Measurements from ENCODE around the gene ZMIZ1.

ZMIZ1 gene

DNA sequence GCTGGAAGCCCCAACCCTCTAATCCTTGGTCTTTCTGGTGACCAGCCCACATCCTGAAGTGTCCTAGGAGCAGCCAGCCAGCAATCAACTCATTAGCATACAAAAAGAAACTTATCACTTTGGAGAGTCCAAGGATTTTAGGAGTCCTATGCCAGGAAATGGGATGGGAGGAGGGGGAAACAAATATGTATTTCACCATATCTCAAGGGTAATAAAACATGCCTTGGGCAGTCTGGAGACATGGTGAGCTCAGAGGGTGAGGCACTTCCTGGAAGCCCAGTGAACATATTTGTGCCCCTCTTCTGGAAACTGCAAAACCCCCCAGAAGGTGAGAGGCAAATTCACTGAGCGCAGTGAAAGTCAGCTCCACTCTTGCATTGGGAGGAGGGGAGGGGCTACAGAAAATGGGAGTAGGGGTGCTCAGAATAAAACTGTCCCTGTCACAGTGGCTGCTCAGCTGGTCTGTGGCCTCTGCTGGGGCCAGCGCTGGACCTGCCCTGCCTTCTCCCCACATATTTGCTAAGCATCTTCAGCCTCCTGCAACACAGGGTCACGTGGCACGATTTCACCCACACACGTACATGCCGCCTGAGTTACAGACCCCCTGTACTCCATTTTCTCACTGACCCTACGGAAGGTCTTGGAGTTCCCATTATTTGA, 17.7 kb upstream of the ZMIZ1 start:
- DNase-seq (ENCODE audit: low read depth in 2 of 2), result no peak

DNA sequence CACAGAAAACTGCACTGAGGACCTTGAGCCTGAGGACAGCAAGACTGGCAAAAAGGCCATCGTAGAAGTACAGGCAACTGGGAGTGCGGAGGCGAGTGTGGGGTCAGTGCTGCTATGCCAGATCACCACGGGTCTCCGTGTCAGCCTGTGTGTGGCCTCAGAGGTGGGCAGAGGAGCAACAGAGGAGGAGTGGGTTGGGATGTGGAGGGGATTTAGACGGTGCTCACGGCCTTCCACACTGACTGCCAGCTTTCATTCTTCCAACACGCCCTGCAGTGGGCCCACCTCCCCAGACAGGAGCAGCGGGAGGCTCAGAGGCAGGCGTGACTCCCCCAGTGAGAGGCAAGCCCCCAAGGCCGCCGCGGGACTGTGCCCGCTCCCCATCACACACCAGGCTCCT, 17.0 kb upstream of the ZMIZ1 start:
- no peak for DNase-seq (ENCODE audit: low read depth in 2 of 2)

DNA sequence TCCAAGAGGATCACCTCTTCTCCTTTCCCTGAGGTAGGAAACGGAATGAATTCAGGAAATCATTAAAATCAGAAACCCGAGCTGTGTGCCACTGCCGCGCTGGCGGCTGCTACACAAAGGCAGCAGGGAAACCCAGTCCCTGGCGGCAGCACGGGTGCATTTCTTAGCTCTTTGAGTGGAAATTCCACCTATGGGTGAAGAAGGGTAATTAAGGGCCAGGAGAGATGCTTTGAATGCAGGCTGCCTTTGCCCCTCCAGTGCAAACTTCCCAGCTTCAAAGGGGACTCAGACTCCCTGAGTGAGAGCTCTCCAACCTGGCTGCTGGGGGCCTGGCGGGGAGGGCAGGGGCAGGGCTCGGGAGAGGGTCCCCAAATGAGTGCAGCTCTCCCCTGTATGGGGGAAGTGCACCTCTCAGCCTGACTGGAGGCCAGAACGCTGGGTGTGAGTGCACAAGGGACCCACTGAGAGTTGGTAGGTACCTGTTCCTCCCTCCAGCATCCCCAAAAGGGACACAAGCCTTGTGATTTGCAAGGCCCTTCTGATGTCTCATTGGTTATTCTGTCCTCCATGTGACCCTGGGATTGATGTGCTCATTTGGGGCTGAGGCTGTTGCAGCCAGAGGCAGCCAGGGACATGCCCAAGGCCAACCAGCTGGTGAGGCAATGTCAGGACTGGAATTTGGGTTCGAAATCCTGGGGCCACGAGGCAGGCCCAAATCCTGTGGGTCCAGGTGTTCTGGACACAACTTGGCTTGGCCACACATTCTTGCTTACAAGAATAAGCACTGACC, 16.3 kb upstream of the ZMIZ1 start:
- no peak for DNase-seq (ENCODE audit: low read depth in 2 of 2)

DNA sequence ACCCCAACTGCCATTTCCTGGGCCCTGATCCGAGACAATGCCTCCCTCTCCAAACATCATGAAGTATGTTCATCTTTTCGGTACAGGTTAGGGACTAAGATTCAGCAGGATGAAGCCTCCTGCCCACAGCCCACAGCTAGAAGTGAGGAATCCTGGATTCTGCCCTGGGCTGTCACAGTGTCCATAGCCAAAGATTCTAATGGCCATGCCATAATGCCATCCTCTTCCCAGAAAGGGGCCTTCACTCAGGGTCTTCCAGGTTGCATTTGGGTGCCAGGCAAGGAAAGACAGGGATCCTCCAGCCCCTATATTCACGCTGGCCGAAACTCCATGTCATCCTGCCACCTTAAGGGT, 15.7 kb upstream of the ZMIZ1 start:
- no peak for DNase-seq (ENCODE audit: low read depth in 2 of 2)

DNA sequence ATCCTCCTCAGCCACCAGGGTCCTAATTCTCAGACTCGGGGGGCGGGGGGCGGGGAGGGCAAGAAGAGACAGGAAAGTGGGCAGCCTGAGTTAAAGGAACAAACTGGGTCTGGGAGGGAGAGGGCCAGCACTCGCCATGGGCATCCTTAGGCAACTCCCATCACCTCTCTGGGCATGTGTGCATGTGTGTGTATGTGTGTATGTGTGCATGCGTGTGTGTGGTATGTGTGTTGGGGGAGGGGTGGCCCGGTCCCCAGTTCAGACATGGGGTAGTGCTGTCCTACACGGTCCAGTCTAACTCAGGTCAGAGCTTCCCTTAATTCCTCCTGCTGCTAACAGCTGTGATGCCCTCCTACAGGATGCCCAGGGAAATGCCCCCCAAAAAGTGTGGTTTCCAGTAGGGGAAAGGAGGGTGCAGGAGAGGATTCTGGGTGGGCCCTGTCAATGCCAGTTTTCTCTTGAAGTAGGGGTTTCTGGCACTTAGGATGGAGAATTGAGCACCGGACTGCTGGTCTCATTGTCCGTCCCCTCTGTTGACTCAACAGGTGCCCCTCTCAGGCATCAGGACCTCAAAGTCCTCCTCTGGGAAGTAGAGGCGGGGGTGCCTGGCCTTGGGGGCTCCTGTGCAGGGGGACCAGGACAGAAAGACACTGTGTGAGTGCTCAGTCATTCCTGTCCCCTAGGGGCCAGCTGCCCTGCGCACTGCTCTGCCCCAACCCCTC, 15.1 kb upstream of the ZMIZ1 start:
- DNase-seq (ENCODE audit: low read depth in 2 of 2), result no peak

DNA sequence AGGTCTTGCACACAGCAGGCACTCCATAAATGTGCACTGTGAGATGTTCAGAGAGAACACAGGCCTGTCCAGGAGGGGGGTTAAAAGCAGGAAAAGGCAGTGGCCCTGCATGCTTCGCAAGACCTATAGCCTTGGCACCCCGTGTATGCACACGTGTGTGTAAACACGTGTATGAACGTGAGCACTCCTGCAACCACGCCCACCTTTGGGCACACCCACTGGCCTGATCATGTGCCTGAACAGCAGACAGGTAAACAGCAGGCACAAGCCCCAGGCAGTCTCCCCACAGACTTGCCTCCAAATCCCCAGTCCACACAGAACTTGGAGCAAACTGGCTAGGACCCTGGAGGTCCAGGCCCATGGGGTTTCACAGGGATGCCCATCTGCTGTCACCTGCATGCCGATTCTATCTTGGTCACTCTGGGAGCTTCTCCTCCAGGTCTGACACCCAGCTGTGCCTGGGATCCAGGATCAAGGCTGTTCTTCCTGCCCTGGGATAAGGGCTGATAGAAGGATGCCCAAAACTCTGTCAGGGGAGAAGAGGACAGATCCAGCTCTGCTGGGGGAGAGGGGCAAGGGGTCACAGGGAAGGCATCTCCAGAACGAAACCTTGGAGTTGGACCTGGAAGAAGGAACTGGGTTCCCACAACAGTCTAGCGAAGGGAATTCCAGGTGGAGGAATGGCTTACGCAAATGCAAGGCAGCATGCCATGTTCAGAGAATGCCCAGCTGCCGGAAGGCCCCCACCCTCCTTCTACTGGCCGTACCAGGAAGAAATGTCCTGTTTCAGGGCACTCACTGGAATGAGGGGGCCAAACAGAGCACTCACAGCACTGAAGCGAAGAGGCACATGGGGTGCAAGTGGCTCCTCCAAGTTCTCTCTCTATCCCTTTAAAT, 14.3 kb upstream of the ZMIZ1 start:
- no peak for DNase-seq (ENCODE audit: low read depth in 2 of 2)

DNA sequence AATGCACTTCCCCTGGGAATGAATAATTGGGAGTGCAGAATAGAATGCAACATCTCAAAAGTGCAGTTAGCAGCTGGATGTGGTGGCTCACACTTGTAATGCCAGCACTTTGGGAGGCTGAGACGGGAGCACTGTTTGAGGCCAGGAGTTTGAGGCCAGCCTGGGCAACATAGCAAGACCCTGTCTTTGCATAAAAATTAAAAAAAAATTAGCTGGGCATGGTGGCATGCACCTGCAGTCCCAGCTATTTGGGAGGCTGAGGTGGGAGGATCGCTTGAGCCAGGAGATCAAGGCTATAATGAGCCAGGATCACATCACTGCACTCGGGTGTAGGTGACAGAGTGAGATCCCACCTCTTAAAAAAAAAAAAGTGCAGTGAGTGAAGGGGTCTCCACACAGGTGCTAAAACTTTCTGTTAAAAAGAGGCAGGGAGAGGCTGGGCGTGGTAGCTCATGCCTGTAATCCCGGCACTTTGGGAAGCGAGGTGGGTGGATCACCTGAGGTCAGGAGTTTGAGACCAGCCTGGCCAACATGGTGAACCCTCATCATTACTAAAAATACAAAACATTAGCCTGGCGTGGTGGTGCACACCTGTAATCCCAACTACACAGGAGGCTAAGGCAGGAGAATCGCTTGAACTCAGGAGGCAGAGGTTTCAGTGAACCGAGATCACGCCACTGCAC, 13.5 kb upstream of the ZMIZ1 start:
- no peak for DNase-seq (ENCODE audit: low read depth in 2 of 2)

DNA sequence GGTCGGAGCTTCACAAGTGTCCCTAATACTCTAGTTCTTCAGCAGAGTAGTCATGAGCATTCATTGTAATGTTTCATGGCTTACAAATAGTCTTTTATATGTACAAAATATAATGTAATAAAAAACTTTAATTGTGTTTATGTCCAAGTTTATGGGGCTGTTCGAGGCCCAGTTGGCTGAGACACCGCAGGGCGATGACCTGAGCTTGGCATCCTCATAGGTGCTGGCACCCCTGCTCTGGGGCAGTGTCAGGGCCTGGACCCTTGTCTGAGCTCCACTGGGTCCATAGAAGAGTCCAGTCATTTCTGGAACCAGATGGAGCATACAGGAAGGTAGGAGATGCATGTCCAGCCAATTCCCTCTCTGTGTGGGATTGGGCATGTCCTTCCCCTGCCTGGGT, 12.9 kb upstream of the ZMIZ1 start:
- no peak for DNase-seq (ENCODE audit: low read depth in 2 of 2)

DNA sequence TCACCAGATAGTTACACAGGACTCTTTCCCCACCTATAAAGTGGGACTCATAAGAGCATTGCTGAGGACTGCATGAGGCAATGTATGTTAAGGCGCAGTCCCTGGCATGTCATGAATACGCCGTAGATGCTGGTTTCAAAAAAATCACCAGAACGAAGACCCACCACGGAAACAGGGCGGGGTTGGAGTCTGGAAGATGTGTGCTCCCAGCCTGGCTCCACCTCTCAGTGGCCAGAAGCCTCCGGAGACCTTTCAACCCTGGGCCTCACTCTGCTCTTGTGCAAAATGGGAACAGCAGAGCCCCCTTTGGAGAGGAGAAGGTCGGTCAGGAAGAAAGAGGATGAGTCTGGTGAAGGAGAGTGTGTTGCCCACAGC, 12.4 kb upstream of the ZMIZ1 start:
- no peak for DNase-seq (ENCODE audit: low read depth in 2 of 2)

DNA sequence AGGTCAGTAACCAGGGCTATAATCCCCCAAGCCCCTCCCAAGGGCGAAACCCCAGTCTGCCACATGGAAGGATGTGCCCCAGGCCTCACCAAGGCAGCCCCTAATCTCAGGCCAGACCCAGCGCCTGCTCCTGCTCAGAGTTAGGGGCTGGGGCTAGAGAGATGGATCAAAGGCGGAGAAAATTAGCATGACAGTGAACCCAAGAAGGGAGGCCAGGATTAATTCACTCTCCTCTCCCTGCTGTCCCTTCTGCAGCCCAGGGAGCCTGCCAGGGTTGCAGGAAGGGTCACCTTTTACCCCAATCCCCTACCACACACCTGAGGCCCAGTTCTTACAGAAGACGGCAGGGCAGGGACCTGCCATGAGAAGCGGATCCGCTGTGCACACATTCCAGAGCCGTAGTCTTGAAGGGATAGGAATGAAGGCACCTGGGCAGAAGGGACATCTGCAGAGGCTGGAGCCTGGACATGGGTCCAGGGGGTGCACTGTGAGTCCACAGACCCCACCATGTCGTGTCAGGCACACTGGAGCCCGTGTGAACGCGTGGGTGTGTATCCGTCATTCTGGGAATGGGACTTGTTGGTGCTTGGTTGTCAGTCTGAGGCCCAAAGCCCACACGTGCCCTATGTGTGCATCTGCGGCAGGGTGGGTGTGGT, 11.9 kb upstream of the ZMIZ1 start:
- no peak for DNase-seq (ENCODE audit: low read depth in 2 of 2)

DNA sequence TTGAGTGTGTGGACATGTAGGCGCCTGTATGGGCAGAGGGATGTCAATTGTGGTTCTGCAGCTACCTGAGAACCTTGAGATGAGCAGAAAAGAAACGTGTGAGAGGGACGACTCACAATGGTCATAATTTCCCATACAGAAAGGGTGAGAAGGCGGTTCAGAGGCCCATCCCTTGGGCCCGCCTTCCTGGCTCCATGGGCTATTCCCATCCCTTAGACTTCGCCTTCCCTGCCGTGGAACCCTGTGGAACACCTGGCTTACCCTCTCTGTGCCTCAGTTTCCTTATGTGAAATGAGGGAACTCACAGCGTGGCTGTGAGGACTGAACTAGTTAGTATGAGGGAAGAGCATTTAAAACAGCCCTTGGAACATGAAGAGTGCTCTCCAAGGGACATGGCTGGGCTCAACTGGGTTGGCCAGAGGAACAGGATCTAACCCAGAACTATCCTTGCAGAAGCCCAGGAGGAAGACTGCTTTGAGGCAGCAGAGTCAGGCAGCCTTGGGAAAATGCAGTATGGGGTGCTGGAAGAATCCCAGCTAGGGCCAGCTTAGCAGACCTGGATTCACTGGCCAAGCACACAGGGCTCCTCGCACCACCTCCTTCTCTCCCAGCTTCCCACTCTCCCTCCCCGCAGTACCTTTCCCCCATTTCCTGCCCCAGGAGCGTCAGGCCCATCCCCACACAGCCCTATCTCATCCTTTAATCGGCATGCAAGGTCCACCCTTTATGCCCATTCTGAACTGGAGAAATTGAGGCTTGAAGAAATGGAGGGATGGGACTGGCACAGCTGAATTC, 11.1 kb upstream of the ZMIZ1 start:
- DNase-seq (ENCODE audit: low read depth in 2 of 2), result no peak

DNA sequence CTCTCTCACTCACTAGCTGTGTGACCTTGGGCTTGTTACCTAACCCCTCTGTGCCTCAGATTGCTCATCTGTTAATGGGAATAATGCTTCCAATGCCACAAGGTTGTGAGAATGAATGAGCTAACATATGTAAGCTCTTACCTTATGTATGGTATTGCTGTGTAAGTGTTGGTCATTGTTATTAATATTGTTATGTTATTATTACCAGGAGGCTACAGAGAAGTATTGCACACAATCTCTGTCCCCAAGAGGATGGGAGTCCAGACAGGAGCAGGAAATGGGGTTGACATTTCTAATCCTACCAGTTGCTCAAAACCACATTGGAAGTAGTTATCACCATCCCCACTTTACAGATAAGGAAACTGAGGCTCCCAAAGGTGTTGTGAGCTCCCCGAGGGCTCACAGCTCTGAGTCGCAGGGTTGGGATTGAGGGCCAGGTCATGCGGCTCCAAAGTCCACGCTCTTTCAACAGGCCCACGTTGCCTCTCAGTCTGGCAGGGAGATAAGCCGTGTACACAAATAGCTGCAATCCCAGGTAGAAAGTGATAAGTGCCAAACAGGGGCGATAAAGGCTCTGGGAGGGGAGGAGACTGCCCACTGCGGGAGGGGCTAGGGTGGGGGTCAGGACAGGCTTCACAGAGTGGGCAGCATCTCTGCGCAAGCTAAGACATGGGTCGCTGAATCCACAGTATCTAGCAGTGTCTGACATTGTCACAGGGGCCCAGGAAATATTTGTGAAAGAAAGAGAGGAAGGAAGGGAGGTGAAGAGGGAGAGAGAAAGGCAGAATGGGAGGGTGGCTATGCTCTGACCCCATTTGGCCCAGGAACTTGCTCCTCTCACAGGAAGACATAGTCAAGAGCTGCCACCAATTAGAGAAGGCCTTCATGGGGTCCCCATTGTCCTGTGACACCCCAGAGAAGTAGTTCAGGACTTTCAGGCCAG, 9.6 kb upstream of the ZMIZ1 start:
- no peak for DNase-seq (ENCODE audit: low read depth in 2 of 2)

DNA sequence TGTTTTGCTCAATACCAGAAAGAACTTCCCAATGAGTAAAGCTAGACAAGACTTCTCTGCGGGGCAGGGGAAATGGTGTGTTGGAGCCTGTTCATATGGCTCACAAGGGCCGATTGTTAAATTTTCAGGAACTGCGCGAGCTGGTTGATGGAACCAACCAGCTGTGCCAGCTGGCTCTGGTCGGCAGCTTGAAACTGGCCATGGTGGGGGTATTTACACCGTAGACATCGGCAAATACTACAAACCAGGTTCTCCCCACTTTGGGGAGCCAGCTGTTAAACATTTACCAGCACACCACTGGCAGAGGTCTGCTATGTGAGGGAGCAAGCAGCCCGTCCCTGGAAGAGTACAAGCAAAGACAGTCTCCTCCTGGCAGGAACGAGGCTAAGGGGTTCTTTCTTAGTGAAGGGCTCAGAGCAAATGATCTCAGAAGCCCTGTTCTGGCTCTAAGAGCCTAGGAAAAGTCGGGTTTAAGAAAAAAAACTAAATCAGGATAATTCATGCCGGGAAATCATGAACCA, 8.8 kb upstream of the ZMIZ1 start:
- no peak for DNase-seq (ENCODE audit: low read depth in 2 of 2)

DNA sequence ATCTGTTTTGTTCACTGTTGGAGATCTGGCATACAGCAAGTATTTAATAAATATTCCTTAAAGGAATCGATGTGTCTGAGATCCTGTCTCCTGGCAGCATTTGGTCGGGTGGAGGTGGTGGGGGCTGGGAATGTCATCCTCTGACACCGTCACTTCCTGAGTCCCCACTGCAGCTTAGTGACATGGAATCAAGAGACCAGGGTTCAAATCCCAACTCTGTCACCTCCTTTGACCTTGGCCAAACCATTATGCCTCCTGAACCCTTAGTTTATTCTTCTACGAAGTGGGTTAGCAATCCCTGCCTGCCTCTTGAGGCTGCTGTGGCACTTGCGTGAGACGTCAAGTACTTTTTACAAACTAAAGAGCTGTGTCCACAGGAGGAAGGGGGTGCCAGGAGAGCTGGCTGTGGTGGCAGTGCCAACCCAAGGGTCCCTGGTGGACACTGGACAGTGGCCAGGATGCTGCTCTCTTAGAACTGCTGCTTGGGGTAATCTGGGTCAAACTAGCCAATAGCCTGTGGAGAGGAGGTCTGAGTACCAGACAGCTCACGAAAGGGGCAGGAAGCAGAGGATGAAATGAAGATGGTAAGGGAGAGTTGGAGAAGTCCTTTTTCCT, 8.0 kb upstream of the ZMIZ1 start:
- DNase-seq (ENCODE audit: low read depth in 2 of 2), result no peak

DNA sequence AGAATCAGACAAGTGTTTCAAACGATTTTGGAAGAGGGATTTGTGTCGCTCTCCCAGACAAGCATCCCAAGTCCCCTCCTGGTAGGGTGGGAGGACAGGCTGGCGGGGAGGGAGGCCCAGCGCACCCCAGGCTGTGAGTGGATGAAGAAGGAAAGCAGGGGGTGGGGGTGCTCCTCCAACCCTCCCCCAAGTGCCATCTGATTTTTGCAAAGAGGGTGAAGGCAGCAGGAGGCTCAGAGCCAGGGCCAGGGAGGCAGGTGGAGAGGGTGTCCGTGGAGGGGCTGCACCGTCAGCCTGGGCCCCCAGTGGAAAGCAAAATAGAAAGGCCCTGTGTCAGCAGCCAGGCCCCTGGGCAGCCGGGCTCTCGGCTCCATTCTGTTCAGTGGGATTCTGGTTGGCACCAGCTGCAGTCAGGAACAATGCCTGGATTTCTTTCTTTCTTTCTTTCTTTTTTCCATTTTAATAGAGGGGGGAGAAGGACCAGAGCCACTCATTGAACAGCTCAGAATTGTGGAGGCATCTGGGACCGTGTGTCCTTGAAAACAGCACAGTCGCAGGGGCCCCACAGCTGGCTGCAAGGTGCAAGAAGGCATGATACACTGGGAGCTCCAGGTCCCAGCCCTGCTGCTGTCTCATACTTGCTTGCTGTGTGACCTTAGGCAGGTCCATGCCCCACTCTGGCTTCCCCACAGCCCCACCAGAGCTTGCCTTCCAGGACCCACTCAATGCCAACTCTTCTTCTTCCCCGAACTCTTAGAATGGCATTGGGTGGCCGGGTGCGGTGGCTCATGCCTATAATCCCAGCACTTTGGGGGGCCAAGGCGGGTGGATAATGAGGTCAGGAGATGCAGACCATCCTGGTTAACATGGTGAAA, 7.1 kb upstream of the ZMIZ1 start:
- no peak for DNase-seq (ENCODE audit: low read depth in 2 of 2)

DNA sequence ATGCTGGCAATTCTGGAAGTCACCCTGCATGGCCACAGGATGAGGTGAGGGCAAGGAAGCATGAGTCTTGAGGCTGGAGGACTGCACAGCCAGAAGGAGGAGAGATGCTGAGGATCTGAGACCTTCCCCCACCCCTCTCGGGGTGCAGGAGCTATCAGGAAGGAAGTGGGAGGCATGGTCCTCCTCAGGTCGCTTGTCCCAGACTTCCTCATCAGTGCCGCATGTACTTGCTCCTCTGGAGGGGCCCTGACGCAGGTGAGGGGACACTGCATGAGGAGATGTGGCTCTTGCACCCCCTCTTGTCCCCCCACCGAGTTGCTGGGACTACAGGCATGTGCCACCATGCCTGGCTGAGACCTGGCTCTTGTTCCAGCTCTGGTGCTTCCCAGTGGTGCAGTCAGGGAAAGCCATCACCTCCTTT, 5.7 kb upstream of the ZMIZ1 start:
- DNase-seq (ENCODE audit: low read depth in 2 of 2), result no peak

Data from stimulated activated CD8-positive, alpha-beta memory T cell treated with anti-CD3 and anti-CD28 coated beads, Interleukin-2, amount 100 ng/mL, for 1 hour (primary cell).